Activated CD8-positive, alpha-beta memory T cell treated with anti-CD3 and anti-CD28 coated beads, Interleukin-2, amount 50 U/mL, for 48 hours (primary cell): ENCODE measurements around the gene DSP.

Source experiments
- DNase-seq: peaks from one replicate; pipeline ENCODE4 v3.0.0-alpha.2; 2020

The DSP gene, protein sequence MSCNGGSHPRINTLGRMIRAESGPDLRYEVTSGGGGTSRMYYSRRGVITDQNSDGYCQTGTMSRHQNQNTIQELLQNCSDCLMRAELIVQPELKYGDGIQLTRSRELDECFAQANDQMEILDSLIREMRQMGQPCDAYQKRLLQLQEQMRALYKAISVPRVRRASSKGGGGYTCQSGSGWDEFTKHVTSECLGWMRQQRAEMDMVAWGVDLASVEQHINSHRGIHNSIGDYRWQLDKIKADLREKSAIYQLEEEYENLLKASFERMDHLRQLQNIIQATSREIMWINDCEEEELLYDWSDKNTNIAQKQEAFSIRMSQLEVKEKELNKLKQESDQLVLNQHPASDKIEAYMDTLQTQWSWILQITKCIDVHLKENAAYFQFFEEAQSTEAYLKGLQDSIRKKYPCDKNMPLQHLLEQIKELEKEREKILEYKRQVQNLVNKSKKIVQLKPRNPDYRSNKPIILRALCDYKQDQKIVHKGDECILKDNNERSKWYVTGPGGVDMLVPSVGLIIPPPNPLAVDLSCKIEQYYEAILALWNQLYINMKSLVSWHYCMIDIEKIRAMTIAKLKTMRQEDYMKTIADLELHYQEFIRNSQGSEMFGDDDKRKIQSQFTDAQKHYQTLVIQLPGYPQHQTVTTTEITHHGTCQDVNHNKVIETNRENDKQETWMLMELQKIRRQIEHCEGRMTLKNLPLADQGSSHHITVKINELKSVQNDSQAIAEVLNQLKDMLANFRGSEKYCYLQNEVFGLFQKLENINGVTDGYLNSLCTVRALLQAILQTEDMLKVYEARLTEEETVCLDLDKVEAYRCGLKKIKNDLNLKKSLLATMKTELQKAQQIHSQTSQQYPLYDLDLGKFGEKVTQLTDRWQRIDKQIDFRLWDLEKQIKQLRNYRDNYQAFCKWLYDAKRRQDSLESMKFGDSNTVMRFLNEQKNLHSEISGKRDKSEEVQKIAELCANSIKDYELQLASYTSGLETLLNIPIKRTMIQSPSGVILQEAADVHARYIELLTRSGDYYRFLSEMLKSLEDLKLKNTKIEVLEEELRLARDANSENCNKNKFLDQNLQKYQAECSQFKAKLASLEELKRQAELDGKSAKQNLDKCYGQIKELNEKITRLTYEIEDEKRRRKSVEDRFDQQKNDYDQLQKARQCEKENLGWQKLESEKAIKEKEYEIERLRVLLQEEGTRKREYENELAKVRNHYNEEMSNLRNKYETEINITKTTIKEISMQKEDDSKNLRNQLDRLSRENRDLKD (N-terminal part only)

GRCh38 chr6:7541175-7542064 lies at the start of gene DSP:
TSS of gene DSP (plus strand) at chr6:7541671. CDS start at chr6:7541916, 245 bp downstream.
- peak; percentile 64 for DNase-seq

DNA sequence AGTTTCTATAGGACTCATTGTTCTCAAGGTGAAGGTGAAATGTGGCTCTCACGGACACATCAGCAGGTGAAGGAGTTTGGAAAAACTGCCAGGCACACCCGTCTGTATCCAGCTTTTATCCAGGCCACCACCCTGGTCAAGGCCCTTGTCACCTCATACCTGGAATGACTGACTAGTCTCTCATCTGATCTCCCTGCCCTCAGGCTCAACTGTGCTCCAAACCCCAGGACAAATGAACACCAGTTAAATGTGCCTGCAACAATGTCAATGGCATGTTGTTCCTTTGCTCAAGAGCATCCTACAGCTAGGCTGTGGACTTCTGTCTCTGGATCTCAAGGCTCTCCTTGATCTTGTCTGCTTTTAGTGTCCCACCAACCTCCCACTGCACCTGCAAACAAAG lies 47.6 kb upstream of the DSP start:
- DNase-seq, result no peak

DNA sequence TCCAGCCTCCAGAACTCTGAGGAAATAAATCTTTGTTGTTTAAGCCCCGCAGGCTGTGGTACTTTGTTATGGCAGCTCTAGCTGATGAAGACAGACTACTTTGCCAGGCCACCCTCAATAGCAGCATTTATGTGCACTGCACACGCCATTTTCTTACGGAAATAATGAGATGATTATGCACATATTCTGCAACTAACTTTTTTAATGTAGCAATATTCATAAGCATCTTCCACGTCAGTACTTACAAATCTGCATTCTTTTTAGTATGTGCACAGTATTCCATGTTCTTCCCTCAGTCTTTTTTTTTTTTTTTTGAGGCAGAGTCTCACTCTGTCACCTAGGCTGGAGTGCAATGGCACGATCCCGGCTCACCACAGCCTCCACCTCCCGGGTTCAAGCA lies 46.8 kb upstream of the DSP start:
- no peak for DNase-seq

GRCh38 chr6:7496266-7496875 lies 45.1 kb upstream of the DSP start:
- no peak for DNase-seq

DNA sequence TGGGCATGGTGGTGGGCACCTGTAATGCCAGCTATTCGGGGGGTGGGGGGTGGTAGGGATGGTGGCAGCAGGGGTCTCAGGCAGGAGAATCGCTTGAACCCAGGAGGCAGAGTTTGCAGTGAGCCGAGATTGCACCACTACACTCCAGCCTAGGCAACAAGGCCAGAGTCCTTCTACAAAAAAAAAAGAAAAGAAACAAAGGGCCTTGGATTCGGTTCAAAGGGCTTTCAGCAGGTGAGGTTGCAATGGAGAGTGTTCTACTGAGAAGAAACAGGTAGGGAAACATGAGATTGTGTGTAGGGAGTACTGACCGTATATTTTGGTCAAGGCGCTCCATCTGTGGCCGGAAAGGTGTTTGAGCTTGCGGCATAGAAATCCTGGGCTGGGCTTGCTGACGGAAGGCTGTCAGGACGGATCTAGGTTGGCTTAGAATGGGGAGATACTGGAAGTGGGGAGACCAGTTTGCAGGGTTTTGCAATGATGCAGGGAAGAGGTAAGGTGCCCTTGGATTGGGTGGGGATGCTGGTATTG lies 40.7 kb upstream of the DSP start:
- no peak for DNase-seq

GRCh38 chr6:7502743-7503142 lies 38.7 kb upstream of the DSP start:
- no peak for DNase-seq

DNA sequence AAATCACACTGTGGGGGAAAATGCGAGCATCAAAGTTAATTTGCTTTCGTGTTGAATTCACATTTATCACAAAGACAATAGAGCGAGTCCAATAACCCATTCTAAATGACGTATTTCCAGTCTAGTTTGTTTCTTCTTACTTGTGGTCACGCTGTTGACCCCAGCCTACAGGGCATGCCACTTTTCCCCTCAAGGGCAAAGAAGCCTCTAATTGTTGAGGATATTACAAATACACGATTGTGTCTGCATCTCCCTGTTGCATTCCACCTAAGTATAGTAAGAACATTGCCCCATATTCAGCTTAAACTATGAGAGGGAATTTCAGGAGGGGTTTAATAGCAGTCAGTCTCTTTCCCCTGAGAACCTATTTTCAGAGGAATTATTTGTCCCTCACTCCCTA lies 37.4 kb upstream of the DSP start:
- no peak for DNase-seq

- no peak for DNase-seq
These were observed 36.2 kb upstream of the DSP start for GRCh38 chr6:7505189-7505699.

DNA sequence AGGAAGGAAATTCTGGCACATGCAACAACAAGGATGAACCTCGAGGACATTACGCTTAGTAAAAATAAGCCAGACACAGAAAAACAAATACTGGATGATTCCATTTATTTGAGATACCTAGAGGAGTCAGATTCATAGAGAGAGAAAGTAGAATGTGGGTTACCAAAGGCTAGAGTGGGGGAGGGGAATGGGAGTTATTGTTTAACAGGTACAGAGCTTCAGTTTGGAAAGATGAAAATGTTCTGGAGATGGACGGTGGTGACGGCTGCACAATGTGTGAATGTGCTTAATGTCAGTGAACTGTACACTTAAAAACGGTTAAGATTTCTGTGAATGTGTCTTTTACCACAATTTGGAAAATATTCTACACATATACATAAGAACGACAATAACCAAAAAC lies 33.9 kb upstream of the DSP start:
- DNase-seq, result no peak

GRCh38 chr6:7512320-7512719 lies 29.2 kb upstream of the DSP start:
- no peak for DNase-seq

DNA sequence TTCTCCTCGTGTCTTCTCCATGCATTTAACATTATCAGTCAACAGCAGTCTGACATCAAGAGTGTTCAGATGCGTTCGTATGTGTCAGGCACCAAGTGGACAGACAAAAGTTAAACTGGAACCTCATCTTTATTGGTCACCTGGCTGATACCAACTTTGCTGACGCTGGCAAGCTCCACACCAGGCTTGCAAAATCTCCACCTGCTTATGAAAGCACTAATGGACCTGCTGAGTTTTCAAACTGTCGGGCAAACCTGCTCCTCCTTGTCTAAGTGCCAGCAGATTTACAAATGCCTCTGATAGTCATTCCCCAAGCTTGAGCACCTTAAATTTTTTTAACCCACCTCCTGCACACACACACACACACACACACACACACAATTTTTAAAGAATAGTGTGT lies 27.9 kb upstream of the DSP start:
- no peak for DNase-seq

DNA sequence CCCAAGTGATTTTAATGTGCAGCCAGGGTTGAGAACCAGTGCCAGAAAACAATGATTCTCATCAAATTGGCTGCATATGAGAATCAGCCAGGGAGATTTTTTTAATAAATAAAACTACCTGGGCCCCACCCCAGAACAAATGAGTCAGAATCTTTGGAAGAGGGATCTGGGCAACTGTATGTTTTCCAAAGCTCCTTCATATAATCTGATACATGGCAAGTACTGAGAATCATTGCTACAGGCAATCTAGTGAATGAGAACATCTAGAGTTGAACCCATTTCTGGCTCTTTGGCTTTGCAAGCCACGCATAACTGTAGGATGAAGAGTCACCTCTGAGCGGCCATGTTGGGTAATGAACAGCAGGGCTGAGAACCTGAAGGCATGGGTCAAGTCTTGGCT lies 26.1 kb upstream of the DSP start:
- DNase-seq, result no peak

DNA sequence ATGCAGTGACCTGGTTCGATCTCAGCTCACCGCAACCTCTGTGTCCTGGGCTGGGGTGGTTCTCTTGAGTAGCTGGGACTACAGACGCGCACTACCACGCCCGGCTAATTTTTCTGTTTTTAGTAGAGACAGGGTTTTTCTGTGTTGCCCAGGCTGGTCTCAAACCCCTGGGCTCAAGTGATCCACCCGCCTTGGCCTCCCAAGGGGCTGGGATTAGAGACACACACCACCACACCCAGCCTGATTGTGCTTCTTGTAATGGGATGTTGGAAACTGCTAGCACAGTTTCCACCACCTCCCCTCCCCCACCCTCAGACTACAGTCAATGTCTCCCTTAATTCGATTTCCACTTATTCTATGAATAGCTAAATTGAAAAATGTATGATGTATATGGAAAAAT lies 22.6 kb upstream of the DSP start:
- DNase-seq, result no peak

- no peak for DNase-seq
These were observed 18.6 kb upstream of the DSP start for GRCh38 chr6:7522873-7523272.

- DNase-seq, result no peak
These were observed 17.5 kb upstream of the DSP start for GRCh38 chr6:7523922-7524321.

DNA sequence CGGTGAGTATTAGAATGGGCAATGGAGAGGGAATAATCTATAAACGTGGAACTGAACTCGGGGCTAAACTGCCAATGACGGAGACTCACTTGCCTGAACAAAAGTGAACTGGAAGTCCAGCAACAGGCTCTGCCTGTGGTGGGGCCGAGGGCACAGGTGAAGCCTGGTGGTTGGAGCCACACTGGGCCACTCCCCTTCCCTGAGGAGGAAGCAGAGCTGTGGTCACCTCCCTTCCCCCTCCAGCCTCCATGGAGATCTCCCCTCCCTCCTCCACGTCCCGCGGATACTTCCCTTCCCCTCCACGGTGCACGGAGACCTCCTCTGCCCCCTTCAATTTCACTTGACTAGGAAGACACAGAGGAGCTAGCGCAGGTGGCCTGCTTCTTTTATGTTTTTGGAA lies 14.7 kb upstream of the DSP start:
- DNase-seq, result no peak

GRCh38 chr6:7528565-7528964 lies 12.9 kb upstream of the DSP start:
- DNase-seq, result no peak

- no peak for DNase-seq
These were observed 12.3 kb upstream of the DSP start for GRCh38 chr6:7529141-7529540.

DNA sequence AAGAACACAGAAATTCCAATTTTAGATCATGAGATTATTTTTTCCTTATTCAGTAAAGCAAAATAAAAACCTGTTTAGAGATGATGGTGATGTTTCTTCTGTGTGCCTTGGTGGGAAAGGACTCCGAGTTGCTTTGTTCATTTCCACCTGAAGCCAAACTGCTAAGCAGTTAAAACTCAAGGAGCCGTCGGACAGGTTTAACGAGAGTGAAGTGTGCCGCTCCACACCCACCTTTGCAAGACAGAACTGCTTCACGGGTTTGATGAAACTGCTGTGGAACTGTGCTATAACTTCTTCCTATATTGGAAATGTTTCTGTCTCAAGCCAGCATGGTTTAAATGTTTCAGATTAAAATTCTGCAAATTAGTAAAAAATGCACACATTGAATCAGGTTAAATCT lies 9.2 kb upstream of the DSP start:
- DNase-seq, result no peak

- no peak for DNase-seq
These were observed 8.7 kb upstream of the DSP start for GRCh38 chr6:7532821-7533220.

DNA sequence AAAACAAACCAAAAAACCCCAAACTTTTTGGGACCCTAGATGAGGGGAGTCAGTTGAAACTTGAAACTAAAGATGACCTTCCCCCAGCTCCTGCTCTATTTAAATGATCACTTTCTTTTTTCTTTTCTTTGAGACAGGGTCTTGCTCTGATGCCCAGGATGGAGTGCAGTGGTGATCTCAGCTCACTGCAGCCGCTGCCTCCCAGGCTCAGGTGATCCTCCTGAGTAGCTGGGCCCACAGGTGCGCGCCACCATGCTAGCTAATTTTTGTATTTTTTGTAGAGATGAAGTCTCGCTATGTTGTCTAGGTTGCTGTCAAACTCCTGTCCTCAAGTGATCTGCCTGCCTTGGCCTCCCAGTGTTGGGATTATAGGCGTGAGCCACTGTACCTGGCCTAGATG lies 7.3 kb upstream of the DSP start:
- DNase-seq, result no peak
